Smooth muscle cell (in vitro differentiated cells): ENCODE data around the gene RHOG. TPM values are rescaled to one million over a fixed set of nuclear protein-coding genes. Genes with fewer than 3 reads are reported as not detected.

ENCODE experiments used
- DNase-seq: peaks from one replicate; lab custom pipeline; 2025; ENCODE audit not compliant: unreplicated experiment; lab: John Stamatoyannopoulos, UW
- H2AFZ ChIP-seq: fragments of 200-600 bp; sonication (generic); 2 replicates; pipeline ENCODE4 v1.6.0; 2016; ENCODE audit warnings: antibody characterized with exemption, low read depth, mild to moderate bottlenecking
- H3F3A ChIP-seq: fragments of 200-600 bp; sonication (generic); 2 replicates; pipeline ENCODE4 v1.6.0; 2017; ENCODE audit warnings: antibody characterized with exemption, low read depth
- H3K27ac ChIP-seq: fragments of 200-600 bp; sonication (generic); 2 replicates; pipeline ENCODE4 v1.5.1; 2016; ENCODE audit warnings: low read depth, mild to moderate bottlenecking
- H3K27me3 ChIP-seq: fragments of 200-600 bp; sonication (generic); 2 replicates; pipeline ENCODE4 v1.6.1; 2016; ENCODE audit warnings: low read depth, mild to moderate bottlenecking
- H3K36me3 ChIP-seq: fragments of 200-600 bp; sonication (generic); 2 replicates; pipeline ENCODE4 v1.5.1; 2016; ENCODE audit warnings: low read depth
- H3K4me1 ChIP-seq: fragments of 200-600 bp; sonication (generic); 2 replicates; pipeline ENCODE4 v1.5.1; 2016; ENCODE audit warnings: low read depth
- H3K4me2 ChIP-seq: fragments of 200-600 bp; sonication (generic); 2 replicates; pipeline ENCODE4 v1.6.0; 2016; ENCODE audit warnings: mild to moderate bottlenecking
- H3K4me3 ChIP-seq: fragments of 200-600 bp; sonication (generic); 2 replicates; pipeline ENCODE4 v1.5.1; 2016; ENCODE audit warnings: mild to moderate bottlenecking
- H3K79me2 ChIP-seq: fragments of 200-600 bp; sonication (generic); 2 replicates; pipeline ENCODE4 v1.6.0; 2016; ENCODE audit warnings: low read depth, mild to moderate bottlenecking
- H3K9ac ChIP-seq: fragments of 200-600 bp; sonication (generic); 2 replicates; pipeline ENCODE4 v1.6.0; 2016; ENCODE audit warnings: low read depth
- H3K9me3 ChIP-seq: fragments of 200-600 bp; sonication (generic); replicated peaks from 2 replicates; pipeline ENCODE4 v1.5.1; 2016; ENCODE audit warnings: low read depth
- H4K20me1 ChIP-seq: fragments of 200-600 bp; sonication (generic); 2 replicates; pipeline ENCODE4 v1.6.0; 2016; ENCODE audit warnings: low read depth
- CTCF ChIP-seq: fragments of 200-600 bp; sonication (generic); IDR thresholded peaks from 2 replicates; pipeline ENCODE4 v1.5.1; 2017; ENCODE audit warnings: borderline replicate concordance, mild to moderate bottlenecking, antibody characterized with exemption; ENCODE audit not compliant: insufficient read depth, poor library complexity, severe bottlenecking
- WGBS: methylation state at CpG from one replicate; pipeline ENCODE4 v1.1.7; 2016; ENCODE audit warnings: low lambda C conversion rate; 5-methylcytosine and 5-hydroxymethylcytosine counted together
- polyA plus RNA-seq: library from polyadenylated mRNA; unstranded; fragments of >200 nt; fragmentation: Nextera tagmentation; extraction: Ambion mirVana; gene quantifications from 2 replicates; pipeline ENCODE4 v1.2.1, GENCODE V29; 2016
- total RNA-seq: library from RNA; depleted of rRNA; stranded (reverse); fragments of >200 nt; gene quantifications from 2 replicates; pipeline ENCODE4 v1.2.3, GENCODE V29; 2014

Gene RHOG
- total and polyA plus RNA-seq, 2 experiments from 2014 or later, result 20.2 to 32.7 TPM

- H3F3A ChIP-seq, result peaks cover 8% of the 10 kb centered on the region
- no peaks in the 10 kb centered on the region for H3K9me3 ChIP-seq
- no peaks in the 10 kb centered on the region for H3K27me3 ChIP-seq
- DNase-seq, result no peak
- WGBS, result 64% methylated on average over 5 of the region's 5 CpGs
- H2AFZ ChIP-seq, result no peak overlapping the region
- TF ChIP-seq CTCF, result no peak
- no peak overlapping the region for H3K27ac ChIP-seq
- H3K79me2 ChIP-seq, result peaks cover 24% of the 10 kb centered on the region
- no peak overlapping the region for H3K4me3 ChIP-seq
- H3K4me1 ChIP-seq, result peaks cover 15% of the 10 kb centered on the region
- no peaks in the 10 kb centered on the region for H3K36me3 ChIP-seq
- H3K9ac ChIP-seq, result no peak overlapping the region
- peaks cover 21% of the 10 kb centered on the region for H4K20me1 ChIP-seq
- no peak overlapping the region for H3K4me2 ChIP-seq
Observed at GRCh38 chr11:3799873-3800272, 40.9 kb downstream of the RHOG start.

- WGBS, result 97% methylated on average over 9 of the region's 9 CpGs
- Histone ChIP-seq H3K27ac (no peak overlapping the region), H3K36me3 (no peaks in the 10 kb centered on the region), H4K20me1 (peaks cover 28% of the 10 kb centered on the region), H3K4me1 (peaks cover 15% of the 10 kb centered on the region), H2AFZ (no peak overlapping the region), H3K9me3 (no peaks in the 10 kb centered on the region), H3K4me3 (no peak overlapping the region), H3F3A (peaks cover 8% of the 10 kb centered on the region), H3K27me3 (no peaks in the 10 kb centered on the region), H3K79me2 (peaks cover 32% of the 10 kb centered on the region), H3K9ac (no peak overlapping the region), H3K4me2 (no peak overlapping the region)
- no peak for DNase-seq
- no peak for TF ChIP-seq CTCF
Observed at GRCh38 chr11:3799143-3799542, 41.6 kb downstream of the RHOG start.

- WGBS, result under 1% methylated on average over 68 of the region's 86 CpGs
Observed at GRCh38 chr11:3797329-3798090, 43.2 kb downstream of the RHOG start, which contains the start of gene NUP98. Gene NUP98 (minus strand): TSS chr11:3797554. CDS start chr11:3782117, 15,437 bp downstream.

More at GRCh38 chr11:3797329-3798090, 43.2 kb downstream of the RHOG start, which contains the start of gene NUP98:
- Histone ChIP-seq H3K27me3 (no peaks in the 10 kb centered on the region), H3K9ac (peak within 1 kb of the TSS; percentile 97), H3K27ac (peak within 1 kb of the TSS; percentile 96), H3K4me3 (peak within 1 kb of the TSS; percentile 85), H3F3A (no peaks in the 10 kb centered on the region), H3K4me2 (peak within 1 kb of the TSS; percentile 98), H3K9me3 (no peaks in the 10 kb centered on the region), H4K20me1 (peaks cover 44% of the 10 kb centered on the region), H3K79me2 (peaks cover 48% of the 10 kb centered on the region), H3K36me3 (no peaks in the 10 kb centered on the region), H2AFZ (peak within 1 kb of the TSS; percentile 80), H3K4me1 (peaks cover 15% of the 10 kb centered on the region)
- DNase-seq, result peak; percentile 97
- TF ChIP-seq CTCF, result no peak
